GM19467 (cell line): ENCODE measurements around the gene KIN.
"Not testable (repeated sequence)": the region's sequence is repeated elsewhere in the genome, so short reads cannot be mapped to it uniquely, and the experiment has no call there.

Experiments used
- ATAC-seq: cut with Tn5 transposase; IDR thresholded peaks from one replicate; pipeline ENCODE4 v1.9.1; 2021; ENCODE audit warnings: mild to moderate bottlenecking, moderate library complexity; ENCODE audit not compliant: unreplicated experiment

Gene KIN

GRCh38 chr10:7795605-7796004 lies 7.8 kb upstream of the KIN start:
- no peak for ATAC-seq

- ATAC-seq, result no peak
Measured at GRCh38 chr10:7794251-7795026, 6.6 kb upstream of the KIN start.

- no peak for ATAC-seq
Measured at GRCh38 chr10:7792541-7792940, 4.7 kb upstream of the KIN start.

- no peak for ATAC-seq
Measured at GRCh38 chr10:7789390-7789789, 1.6 kb upstream of the KIN start.

GRCh38 chr10:7788639-7789286 lies 970 bp upstream of the KIN start:
- ATAC-seq, result peak; percentile 14

GRCh38 chr10:7787150-7787856 lies 490 bp downstream of the KIN start:
- peak; percentile 10 for ATAC-seq

GRCh38 chr10:7786430-7786829 lies 1.4 kb downstream of the KIN start:
- ATAC-seq, result no peak

- ATAC-seq, result not testable (repeated sequence)
Measured at GRCh38 chr10:7782194-7782593, 5.6 kb downstream of the KIN start.

GRCh38 chr10:7776777-7777176 lies 11.0 kb downstream of the KIN start:
- no peak for ATAC-seq

- no peak for ATAC-seq
Measured at GRCh38 chr10:7773845-7774801, 13.7 kb downstream of the KIN start.

- no peak for ATAC-seq
Measured at GRCh38 chr10:7768417-7768816, 19.4 kb downstream of the KIN start.

GRCh38 chr10:7767209-7767608 lies 20.6 kb downstream of the KIN start:
- ATAC-seq, result no peak

GRCh38 chr10:7766241-7766640 lies 21.6 kb downstream of the KIN start:
- no peak for ATAC-seq

- ATAC-seq, result no peak
Measured at GRCh38 chr10:7763929-7764328, 23.9 kb downstream of the KIN start.

GRCh38 chr10:7756360-7756992 lies 31.3 kb downstream of the KIN start:
- no peak for ATAC-seq

GRCh38 chr10:7755103-7755502 lies 32.7 kb downstream of the KIN start:
- no peak for ATAC-seq

- no peak for ATAC-seq
Measured at GRCh38 chr10:7752251-7752650, 35.5 kb downstream of the KIN start.

GRCh38 chr10:7750222-7750621 lies 37.6 kb downstream of the KIN start:
- no peak for ATAC-seq

GRCh38 chr10:7748637-7749036 lies 39.2 kb downstream of the KIN start:
- ATAC-seq, result not testable (repeated sequence)

- ATAC-seq, result no peak
Measured at GRCh38 chr10:7744307-7744706, 43.5 kb downstream of the KIN start.
